Raji (cell line): ENCODE results near the gene MALSU1.

Experiments used
- POLR2A ChIP-seq: IDR thresholded peaks from 2 replicates; pipeline ENCODE4 v1.6.1; 2011; ENCODE audit warnings: low read depth, low read length, control low read depth; ENCODE audit not compliant: insufficient read depth

Gene MALSU1

DNA sequence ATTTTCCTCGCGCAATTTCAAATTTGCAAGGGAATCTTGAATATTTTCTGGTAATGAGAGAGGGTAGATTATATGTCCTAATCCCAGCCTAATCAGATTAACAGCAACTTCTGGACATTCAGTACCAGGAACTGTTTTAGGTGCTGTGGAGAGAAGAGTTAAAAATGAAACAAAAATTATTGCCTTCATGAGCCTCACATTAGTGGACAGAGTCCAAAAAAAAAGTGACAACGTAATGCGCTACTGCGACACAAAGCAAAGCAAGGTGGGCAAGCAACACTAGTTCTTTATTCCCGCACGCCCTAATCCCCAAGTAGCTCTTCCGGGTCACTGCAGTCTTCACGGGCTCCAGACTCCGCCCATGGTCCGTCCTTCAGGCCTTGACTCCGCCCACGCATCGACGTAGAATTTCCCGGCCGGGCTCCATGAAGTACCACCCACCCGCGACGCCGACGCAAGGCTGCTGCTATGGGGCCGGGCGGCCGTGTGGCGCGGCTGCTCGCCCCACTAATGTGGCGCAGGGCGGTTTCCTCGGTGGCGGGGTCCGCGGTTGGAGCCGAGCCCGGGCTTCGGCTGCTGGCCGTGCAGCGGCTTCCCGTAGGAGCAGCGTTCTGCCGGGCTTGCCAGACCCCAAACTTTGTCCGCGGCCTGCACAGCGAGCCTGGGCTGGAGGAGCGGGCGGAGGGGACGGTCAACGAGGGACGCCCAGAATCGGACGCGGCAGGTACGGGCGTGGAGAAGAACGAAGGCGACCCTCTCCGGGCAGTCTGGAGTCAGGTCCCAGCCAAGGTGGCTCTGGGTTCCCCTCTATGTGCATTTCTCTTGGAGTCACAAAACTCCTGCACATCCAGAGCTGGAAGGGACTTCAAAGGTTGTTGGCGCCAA, at the start of gene MALSU1:
Gene MALSU1 (plus strand): TSS at position 455 of the 885 bp plus-strand sequence. CDS start 14 bp downstream, at position 469.
- peak; percentile 97 for TF ChIP-seq POLR2A

DNA sequence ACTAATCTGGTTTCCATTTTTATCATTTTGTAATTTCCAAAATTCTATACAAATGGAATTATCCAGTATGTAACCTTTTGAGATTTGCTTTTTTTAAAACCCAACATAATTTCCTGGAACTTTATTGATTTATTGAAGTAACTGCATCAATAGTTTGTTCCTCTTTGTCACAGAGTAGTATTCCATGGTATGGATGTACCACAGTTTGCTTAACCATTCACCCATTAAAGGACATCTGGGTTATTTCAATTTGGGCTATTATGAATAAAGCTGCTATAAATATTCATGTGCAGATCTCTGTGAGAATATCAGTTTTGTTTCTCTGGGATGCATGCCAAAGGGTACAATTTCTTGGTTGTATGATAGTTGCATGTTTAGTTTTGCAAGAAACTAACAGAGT, 49.7 kb upstream of the MALSU1 start:
- TF ChIP-seq POLR2A: no peak

DNA sequence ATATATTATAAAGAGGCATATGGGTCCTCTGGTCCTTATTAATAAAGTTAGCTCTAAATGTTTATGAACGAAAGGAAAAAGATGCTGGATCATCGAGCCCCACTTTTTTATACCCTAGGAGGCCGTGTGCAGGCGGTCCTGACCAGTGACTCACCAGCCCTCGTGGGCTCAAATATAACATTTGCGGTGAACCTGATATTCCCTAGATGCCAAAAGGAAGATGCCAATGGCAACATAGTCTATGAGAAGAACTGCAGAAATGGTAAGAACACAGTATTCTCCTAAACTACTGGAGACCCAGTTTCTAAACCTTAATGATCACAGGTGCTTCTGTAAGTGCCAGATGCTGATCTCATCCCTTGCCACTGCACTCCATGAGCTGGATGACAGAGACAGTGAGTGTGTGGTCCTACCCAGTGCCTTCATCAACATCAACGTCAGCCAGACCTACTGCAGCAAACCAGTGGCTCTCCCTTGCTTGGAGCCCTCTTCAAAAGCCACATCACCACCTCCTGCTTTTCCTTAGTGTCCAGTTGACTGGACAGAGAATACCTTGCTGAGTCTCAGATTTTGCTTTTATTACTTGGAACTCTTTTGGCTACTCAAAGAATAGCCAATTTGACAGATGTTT, 45.0 kb upstream of the MALSU1 start:
- no peak for TF ChIP-seq POLR2A

DNA sequence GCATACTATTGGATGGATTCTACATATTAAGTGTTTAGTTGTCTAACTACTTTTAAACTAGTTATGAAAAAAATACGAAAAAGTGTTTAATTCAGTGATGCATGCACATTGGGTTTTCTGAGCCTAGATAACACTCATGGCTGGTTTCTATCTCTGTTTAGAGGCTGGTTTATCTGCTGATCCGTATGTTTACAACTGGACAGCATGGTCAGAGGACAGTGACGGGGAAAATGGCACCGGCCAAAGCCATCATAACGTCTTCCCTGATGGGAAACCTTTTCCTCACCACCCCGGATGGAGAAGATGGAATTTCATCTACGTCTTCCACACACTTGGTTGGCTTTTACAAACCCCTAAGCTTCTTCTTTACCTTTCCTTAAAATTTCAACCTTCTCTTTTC, 42.4 kb upstream of the MALSU1 start:
- no peak for TF ChIP-seq POLR2A

DNA sequence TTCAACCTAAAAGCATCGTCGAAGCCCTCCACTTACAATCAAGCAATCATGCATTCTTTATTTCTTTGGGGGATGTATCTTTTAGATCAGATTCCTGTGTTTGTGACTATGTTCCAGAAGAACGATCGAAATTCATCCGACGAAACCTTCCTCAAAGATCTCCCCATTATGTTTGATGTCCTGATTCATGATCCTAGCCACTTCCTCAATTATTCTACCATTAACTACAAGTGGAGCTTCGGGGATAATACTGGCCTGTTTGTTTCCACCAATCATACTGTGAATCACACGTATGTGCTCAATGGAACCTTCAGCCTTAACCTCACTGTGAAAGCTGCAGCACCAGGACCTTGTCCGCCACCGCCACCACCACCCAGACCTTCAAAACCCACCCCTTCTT, 38.8 kb upstream of the MALSU1 start:
- no peak for TF ChIP-seq POLR2A

DNA sequence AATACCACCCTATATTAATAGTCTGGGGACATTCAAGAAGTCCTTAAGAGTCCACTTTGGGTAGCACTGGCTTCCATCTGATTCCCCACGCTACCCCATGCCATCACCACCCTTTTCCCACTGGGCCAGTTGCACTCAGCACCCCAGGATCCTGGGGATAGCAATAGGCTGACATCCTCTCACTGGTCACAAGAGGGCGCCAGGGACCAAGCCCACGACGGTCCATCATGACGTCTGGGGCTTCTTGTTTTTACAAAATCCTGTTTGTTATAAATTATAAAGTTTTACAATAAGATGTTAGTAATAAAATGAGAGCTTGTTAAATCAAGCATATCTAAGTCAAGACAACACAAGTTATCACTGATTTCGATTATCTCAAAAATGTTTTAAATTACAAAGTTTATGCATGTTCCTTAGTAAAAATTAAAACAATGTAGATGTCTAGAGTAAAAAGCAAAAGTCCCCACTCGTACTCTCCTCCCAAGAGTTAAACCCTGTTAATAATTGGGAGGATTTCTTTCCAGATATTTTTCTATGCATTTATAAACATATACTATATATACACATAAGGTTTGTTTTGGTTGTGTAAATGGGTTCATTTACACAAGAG, 37.2 kb upstream of the MALSU1 start:
- TF ChIP-seq POLR2A: no peak

DNA sequence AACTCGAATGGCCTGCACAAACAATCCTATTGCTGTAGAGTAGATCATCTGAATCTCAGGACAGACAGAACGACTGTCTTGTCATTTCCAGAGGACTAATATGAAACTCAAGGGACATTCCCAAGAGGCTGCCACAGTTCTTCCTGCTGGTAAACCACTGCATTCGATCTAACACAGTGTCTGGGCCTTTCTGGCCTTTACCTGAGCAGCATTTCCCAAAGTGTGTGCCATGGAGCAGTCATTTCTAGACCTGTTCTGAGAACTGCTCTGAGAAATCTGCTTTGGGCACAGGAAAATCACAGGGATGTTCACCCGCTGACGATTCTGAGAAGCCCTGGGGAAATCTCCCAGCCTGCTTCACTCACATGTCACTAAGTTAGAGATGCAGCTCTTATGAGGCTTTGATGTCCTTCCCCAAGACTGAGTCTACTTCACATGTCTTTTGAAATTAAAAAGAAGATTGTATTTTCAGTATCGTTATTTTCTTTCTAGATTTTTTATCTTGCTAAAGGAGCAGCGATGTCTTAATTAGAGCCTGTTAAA, 34.2 kb upstream of the MALSU1 start:
- no peak for TF ChIP-seq POLR2A

DNA sequence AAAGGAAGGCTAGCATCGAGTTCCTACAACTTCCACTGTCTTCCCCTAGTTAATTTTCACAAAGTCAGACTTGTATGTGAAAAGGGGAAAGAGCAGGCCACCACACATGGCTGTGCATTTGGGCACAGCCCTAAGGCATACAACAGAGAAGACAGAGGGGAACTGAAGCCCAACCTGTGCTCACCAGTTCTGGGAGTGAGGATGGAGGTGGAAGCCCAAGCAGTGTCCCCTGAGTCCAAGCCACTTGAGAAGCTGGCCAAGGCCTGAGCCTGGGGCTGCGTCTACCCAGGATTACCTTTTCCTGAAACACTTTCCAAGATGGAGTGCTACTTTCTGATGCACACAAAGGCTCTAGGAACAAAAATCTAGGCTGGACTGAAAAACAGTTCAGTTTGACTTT, 32.2 kb upstream of the MALSU1 start:
- TF ChIP-seq POLR2A: no peak

DNA sequence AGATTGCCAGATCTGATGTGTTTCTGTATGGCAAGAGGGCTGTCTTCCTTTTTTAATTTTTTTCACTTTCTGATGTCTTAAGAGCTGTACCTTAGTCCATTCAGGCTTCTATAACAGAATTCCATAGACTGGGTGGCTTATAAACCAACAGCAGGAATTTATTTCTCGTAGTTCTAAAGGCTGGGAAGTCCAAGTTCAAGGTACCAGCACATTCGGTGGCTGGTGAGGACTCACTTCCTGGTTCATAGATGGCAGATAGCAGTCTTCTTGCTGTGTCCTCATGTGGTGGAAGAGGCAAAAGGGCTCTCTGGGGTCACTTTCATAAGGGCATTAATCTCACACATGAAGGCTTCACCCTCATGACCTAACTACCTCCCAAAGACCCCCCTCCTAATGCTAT, 31.8 kb upstream of the MALSU1 start:
- TF ChIP-seq POLR2A: no peak

DNA sequence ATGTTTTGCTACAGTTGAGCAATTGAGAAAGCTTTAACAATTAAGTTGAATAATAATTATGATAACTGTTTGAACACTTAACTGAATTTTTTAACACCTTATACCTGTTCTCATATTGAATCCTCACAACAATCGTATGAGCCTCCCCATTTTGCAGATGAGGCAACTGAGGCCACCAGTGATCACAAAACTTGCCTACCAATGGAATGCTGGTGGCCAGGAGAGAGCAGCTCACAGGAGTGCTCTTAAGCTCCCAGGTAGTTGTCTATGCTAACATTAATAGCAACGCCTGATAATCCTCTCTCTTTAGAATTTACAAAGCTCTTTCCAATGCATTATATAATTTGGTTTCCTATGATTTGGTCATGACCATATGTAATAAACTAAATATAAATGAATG, 31.0 kb upstream of the MALSU1 start:
- TF ChIP-seq POLR2A: no peak

DNA sequence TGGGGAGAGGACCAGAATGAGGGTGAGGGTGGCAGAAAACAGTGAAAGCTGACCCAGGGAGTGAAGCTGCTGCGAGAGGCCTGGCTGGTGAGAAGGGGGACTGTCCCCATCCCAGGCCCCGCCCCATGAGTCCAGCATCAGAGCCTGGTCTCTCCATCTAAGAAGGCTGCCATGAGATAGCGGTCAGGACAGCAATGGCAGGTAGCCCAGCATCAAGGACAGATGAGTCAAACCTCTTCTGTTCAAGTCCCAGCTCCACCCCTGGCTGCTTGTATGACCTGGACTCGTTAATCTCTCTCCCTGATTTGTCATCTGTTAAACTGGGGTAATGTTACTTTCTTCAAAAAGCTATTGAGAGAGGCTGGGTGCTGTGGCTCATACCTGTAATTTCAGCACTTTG, 30.4 kb upstream of the MALSU1 start:
- no peak for TF ChIP-seq POLR2A

DNA sequence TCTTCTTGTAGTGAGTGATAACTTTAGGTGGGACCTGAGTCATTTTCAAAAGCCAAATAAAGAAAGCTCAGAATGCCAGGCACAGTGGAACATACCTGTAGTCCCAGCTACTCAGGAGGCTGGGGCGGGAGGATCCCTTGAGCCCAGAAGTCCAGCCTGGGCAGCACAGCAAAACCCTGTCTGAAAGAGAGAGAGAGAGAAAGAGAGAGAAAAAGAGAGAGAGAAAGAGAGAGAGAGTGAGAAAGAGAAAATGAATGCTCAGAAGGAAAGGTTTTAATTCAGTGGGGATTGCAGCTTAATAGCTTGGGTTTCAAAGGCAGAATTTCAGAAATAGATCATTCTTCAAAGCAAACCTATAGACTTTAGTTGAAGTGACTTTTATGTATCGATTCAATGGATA, 26.9 kb upstream of the MALSU1 start:
- no peak for TF ChIP-seq POLR2A

DNA sequence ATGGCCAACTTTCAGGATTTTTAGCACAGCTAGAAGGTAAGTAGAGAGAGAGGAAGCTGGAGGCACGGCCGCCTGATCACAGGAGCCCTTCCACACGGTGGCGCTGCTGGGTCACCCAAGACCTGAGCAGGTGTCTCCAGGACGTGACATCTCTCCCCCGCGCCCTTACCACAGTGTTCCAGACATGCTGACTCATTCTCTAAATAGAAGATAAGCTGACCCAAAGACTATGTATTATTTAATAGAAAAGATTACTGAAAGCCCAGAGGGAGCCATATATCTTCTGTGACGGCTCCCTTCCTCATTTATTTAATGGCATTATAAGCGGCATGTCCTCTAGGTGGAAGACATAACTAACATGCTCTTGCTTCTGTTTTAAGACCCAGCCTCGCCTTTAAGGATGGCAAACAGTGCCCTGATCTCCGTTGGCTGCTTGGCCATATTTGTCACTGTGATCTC, 26.0 kb upstream of the MALSU1 start:
- TF ChIP-seq POLR2A: peak; percentile 51

DNA sequence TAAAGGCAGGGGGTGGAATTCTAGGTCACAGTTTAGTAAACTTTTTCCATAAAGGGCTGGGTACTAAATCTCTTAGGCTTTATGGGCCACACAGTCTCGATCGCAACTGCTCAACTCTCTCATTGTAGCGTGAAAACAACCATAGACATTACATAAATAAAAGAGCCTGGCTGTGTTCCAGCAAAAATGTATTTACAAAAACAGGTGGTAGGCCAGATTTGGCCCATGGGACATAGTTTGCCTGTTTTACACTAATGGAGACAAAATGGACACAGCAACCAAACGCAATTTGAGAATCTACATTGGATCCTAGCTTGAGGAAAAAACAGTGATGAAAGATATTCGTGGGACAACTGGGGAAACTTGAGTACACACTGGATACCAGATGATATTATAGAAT, 23.2 kb upstream of the MALSU1 start:
- no peak for TF ChIP-seq POLR2A

DNA sequence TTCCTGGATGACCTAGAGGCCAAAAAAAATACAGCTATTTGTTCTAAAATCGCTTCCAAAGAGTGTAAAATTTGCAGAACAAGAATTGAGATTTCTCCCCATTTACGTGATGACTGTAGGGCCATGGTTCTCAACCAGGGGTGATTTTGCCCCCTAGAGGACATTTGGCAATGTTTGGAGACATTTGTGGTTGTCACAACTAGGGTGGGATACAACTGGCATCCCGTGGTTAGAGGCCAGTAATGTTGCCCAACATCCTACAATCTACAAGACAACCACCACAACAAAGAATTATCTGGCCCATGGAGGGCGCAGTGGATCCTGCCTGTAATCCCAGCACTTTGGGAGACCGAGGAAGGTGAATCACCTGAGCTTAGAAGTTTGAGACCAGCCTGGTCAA, 22.8 kb upstream of the MALSU1 start:
- TF ChIP-seq POLR2A: no peak

DNA sequence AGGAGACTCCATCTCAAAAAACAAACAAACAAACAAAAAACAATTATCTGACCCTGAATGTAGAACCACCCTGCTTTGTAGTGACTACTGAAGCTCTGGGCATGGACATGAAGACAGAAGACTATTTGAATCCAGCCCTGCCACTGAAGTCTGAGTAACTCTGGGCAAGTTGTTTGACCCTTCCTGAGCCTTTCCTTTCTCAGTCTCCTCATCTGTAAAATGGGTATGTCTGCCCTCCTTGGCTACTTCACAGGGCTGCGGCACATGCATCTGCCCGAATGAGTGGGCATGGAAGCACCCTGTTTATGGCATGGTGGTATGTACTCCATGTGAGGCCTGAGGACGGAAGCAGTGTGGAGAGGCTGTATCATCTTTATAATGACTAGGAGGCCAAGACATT, 22.2 kb upstream of the MALSU1 start:
- TF ChIP-seq POLR2A: no peak
